Measurements from ENCODE around the gene OTOP1.
A peak's percentile ranks its signal among the peaks of the same experiment; 100 is the strongest.
"Not testable (repeated sequence)": the region's sequence is repeated elsewhere in the genome, so short reads cannot be mapped to it uniquely, and the experiment has no call there.

Gene OTOP1

DNA sequence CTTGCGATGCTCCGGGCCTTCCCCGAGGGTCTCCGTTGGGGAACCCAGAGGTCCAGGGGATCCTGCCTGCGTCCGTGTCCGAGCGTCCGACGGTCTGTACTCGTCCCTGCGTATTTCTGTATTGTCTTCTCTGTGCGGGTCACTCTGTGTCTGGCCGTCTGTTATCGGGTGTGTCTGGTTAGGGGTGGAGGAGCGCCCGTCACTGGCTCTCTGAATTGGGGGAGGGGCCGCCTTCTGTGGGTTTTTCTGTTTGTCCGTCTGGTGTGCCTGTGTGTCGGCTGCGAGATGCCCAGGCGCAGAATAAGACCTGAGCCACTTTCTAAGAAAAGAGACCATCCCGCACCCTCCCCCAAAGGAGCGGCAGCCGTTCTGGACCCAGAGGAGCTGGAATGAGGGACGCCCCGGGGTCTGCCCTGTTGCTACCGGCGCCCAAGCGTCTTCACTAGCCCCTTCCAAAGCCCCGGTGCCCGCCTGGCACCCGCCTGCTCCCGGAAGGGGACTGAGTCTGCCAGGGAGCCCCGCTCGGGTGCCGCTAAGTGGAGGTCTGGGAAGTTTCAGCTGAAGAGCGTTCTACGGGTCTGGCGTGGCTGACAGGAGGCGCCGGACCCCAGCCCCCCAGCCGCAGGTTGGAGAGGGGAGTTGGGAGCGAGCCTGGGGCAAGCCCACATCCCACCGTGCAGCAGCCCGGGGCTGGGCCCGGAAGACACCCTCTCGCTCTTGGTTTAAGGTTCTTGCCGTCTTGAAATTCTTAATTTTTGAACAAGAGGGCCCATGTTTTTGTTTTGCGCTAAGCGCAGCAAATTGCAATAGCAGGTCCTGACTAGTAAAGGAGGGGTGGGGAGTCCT lies 1.0 kb upstream of the OTOP1 start:
- no peak for DNase-seq

DNA sequence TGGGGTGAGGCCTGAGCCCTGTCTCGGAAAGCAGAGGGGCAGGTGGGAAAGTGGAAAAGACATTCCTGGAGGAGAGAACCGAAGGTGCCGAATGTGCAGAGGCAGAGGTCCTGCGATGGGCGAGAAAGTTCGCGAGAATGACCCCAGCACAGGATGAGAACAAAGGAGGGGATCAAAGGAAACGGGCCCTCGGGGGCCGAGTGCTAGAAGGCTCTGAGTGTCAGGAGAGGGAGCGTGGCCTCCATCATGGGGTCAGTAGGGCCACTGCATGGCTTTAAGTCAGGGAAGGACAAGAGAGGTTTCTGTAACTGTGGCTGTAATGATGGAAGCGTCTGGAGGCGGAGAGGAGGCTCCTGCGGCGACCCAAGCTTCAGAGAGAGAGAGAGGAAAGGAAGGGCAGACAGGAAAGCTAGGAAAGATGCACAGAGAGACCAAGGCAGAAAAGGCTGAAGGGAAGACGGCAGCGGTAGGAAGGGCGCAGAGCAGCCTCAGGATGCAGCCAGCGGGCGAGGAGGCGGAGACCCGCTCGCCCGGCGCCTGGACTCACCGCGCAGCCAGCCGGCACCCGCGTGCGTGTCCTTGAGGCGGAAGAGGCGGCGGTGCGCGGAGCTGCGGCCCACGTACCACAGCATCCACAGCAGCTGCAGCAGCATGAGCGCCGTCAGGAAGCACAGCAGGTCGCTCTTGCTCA lies 669 bp downstream of the OTOP1 start:
- no peak for DNase-seq

DNA sequence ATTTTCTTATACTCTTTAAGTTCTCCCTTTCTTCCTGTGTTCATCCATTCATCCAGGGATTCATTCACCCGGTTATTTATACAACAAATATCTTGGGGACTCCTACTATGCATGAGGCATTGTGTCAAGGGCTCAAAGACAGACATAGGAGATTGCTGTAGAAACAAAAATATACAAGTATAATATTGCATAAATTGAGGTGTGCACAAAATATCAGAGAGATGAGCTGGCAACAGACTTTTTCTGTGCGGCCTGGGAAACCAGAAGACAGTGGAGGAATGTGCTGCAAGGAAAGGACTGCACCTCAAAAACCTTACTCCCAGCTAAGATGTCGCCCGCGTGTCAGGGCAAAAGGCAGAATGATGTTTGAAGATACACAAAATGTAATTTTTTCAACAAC lies 9.6 kb downstream of the OTOP1 start:
- DNase-seq: no peak

DNA sequence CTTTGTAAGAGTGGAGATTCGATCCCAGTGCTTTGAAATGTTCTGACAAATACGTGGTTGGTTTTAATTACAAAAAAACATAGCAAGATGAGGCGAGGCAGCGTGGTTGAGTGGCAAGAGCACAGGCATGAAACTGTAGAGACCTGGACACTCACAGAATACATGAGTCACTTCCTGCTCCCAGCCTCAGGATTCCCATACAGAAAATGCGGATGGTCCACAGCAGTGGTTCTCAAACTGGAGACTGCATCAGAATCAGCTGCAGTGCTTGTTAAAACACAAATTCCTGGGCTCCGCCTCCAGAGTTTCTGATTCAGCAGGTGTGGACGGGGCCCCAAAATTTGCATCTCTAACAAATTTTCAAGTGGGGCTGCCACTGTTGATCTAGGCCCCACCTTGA lies 10.1 kb downstream of the OTOP1 start:
- DNase-seq: no peak

DNA sequence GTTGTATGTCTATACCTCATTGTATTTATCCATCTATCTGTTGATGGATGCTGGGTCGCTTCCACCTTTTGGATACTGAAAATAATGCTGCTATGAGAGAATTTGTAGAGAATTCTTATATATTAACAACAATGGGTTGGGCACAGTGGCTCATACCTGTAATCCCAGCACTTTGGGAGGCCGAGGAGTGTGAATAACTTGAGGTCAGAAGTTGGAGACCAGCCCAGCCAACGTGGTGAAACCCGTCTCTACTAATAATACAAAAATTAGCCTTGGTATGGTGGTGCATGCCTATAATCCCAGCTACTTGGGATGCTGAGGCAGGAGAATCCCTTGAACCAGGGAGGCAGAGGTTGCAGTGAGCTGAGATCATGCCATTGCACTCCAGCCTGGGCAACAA lies 13.1 kb downstream of the OTOP1 start:
- DNase-seq: not testable (repeated sequence)

DNA sequence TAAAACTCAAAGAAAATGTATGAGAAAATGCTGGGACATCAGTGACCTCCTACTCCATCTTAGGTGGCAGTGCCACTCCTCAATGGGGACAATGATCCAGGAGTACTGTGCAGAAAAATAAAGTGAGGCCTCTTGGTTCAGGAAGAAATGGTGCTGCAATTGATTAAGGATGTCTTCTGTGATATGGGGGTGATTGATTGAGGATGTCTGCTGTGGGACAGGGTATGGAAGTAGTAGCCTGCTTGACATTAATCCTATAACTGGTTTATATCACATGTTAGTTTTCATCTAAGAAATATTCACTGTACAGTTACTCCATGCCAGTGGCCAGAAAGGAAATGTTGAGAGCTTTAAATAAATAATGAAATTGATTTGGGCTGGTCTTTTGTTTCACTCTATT lies 20.5 kb downstream of the OTOP1 start:
- no peak for DNase-seq

DNA sequence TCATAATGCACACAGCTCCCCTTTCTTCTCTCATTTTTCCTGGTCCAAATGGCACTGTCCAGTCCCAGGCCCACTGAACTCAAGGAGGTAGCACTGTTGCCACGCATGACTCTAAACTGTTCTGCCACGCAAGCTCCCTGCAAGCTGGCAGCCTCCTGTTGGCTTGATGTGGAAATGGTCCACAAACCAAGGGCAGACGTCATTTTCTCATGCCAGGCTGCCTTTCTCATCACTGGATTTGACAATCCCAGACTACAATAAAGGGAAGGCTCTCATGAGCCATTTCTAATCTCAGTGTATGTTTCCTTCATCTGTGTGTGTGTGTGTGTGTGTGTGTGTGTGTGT lies 22.4 kb downstream of the OTOP1 start:
- no peak for DNase-seq

DNA sequence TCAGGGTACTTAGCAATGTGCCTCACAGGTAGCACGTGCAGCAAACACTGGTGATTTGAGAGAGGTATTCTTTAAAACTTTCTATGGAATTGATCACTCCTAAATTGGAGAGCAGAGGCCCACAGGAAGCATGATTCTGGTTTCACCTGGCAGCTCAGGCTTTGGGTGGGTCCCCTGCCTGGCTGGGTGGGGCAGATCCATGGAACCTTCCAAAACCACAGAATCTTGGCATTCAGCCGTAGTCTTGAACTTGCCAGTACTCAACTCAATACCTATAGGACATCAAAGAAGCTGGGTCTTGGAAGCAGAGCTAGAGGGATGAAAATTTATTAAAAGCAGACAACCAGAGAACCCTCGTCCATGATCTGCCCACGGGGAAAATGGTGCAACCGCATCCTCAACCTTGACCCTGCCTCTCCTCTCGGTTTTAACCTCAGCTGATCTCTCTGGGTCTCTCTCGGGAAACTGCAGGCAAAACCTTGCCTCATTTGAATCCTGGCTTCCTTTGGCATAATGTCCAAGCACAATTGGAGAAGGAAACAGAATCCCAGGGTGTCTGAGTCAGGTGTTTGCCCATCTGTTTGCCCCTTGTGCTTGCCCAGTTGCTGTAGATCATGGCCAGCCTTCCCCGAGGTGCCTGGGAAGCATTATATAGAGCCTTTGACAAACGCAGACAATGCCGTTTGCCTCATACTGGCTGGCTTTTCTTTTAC lies 22.9 kb downstream of the OTOP1 start:
- no peak for DNase-seq

DNA sequence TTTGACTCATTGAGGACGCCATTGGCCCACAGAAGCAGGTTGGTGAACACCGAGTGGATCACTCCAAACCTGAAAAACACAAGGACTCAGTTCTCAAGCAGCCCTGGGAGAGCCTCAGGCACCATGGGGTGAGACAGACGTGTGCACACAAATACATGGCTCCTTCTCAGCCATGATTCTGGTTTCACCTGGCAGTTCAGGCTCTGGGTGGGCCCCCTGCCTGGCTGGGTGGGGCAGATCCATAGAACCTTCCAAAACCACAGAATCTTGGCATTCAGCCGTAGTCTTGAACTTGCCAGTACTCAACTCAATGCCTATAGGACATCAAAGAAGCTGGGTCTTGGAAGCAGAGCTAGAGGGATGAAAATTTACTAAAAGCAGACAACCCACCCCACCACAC lies 24.2 kb downstream of the OTOP1 start:
- DNase-seq: no peak

DNA sequence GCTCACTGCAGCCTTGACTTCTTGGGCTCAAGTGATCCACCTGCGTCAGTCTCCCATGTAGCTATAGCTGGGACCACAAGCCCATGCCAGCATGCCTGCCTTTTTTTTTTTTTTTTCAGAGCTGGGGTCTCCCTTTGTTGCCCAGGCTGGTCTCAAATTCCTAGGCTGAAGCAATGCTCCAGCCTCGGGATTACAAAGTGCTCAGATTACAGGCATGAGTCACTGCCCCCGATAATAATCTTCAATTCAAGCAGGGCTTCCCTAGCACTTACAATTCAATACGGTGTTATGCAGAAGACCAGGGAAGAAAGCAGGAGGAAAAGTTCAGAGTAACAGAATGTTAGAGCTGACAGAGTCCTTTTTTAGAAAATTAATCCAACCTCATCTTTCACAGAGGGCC lies 26.1 kb downstream of the OTOP1 start:
- DNase-seq: no peak

DNA sequence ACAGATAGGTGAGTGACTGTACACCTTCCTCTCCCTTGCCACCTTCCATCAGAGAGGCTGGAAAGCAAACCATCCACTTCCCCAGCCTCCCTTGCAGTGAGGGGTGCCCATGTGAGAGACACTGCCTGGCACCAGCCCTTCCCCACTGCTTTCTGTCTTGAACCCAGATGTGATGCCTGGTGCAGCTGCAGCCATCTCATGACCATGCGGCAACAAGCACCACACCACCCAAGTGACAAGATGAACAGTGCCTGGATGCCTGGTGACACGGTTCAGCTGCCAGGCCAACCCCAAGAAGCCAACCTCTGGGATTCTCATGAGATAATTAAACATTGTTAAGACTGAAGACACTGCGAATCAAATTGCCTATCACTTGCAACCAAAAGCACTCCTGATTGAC lies 31.4 kb downstream of the OTOP1 start:
- no peak for DNase-seq

DNA sequence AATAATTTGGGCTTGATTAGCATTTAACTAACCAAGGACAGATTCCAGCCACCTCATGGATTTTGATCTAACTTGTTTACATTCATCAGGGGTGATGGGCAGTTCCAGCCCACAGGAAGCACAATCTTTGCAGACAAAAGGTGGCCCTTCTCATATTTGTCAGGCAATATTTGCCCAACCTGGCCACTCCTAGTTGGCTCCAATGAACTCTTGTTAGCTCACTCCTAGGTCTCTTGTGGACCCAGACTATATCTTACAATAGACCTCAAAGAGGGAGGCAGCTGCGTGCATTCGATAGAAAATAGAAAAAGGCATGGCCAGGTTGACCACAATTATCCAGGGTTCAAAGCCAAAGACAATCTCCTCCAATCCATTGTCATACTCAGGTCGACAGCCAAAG lies 38.2 kb downstream of the OTOP1 start:
- not testable (repeated sequence) for DNase-seq

DNA sequence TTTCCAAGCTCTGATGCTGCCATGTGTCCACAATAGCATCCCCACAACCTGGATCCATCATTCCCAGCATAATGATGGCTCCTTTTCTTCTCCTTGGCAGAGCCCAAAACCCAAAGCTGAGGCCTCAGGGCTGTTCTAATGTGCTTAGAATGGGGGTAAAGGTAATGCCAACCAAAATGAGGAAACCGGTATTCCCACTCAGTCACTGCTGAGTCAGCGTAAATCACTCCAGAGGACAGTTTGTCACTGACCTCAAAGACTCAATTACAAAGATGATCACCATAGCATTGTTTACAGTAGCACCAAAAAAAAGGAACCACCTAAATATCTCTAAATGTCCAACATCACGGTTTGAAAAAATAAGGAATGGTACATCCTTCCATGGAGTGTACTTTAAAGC lies 41.2 kb downstream of the OTOP1 start:
- no peak for DNase-seq

DNA sequence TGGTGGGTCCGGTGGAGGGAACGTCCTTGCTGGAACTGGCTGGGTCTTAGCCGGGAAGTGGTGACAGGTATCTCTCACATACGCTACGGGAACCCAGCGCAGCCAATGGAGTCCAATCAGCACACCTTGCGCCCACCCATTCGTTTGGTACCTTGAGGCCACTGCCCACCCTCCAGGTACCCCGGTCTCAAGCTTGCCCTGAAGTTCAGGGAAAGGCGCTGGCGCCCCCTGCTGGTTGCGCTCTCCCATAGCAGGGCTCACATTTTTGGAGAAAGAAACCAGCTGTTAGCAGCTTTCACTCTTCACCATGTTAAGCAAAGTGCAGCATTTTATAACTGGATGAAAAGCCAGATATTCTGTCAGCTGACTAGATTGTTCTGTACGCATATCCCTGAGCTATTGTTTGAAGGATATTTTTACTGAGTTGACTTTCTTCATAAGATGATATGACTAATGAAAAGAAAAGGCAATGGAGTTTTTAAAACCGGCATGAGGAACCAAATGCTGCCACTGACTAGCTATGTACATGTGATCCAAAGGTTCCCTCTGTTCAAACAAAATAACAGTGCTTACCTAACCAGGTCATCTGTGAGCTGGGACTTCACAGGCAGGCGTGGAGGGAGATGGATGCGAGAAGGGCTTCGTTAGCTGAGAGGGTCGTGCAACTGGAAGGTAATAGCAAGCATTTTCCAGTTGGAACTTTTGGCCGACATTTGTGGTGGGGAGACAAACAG lies 43.7 kb downstream of the OTOP1 start:
- peak; percentile 4 for DNase-seq

DNA sequence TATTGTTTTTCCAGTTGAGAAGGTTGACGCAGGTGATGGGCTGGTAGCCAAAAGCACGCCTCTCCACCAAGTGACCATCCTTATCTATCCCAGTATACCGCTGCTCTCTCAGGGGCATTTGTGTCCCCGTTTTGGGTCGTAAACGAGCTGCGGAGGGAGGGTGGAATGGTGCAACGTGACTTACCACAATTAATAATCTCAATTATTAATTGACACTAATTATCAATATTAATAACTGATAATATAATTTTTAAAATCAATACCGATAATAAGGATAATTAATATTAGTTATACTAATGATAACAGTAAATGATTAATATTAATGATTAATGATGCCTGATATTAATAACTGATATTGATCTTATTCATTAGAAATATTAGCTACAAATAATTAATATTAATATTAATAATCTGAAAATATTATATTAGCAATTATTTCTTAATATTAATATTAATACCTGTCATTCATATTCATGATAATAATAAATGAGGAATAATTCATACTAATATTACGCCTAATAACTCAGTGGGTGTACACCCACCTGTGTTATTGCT lies 56.1 kb downstream of the OTOP1 start:
- no peak for DNase-seq

DNA sequence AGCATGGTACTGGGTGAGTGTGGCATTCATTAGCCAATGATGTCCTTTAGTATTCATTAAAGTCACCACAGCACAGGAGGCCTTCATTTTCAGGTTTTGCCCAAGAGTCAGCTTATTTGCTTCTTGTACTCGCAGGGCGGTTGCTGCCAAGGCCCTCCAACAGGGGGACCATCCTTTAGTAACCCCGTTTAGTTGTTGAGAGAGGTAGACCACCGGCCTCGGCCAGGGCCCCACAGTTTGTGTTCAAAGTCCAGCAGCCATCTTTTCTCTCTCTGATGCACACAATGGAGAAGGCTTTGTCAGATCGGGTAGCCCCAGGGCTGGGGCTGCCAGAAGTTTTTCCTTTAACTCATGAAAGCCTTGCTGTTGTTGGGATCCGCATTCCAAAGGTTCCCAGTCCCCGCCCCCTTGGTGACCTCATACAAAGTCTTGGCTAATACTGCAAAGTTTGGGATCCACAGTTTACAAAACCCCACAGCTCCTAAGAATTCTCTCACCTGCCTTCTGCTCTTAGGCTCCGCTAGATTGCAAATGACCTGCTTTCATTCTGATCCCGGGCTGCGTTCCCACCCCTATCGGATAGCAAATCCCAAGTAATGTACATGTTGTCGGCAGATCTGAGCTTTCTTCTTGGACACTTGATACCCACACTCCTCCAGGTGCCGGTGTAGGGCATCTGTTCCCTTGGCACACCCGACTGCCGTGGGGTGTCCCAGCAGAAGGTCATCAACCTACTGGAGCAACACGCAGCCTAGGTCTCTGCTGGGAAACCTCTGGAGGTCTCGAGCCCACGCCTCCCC lies 58.5 kb downstream of the OTOP1 start:
- not testable (repeated sequence) for DNase-seq

DNA sequence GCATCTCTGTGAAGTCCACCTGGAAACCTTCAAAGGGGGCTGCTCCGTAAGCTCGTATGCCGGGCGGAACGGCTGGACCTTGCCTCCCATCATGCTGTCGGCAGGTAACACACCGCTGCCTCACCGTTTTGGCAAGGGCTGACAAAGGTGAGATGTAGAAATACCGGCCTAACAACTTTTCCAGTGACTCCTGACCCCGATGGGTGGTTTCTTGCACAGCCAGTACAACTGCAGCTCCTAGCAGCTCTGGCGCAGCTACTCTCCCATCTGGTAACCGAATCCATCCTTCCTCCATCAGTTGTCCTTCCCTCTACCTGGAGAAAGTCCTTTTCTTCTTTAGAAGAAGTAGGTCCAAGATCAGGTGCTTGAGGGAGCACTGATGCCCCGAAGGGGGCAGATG lies 59.7 kb downstream of the OTOP1 start:
- DNase-seq: not testable (repeated sequence)

DNA sequence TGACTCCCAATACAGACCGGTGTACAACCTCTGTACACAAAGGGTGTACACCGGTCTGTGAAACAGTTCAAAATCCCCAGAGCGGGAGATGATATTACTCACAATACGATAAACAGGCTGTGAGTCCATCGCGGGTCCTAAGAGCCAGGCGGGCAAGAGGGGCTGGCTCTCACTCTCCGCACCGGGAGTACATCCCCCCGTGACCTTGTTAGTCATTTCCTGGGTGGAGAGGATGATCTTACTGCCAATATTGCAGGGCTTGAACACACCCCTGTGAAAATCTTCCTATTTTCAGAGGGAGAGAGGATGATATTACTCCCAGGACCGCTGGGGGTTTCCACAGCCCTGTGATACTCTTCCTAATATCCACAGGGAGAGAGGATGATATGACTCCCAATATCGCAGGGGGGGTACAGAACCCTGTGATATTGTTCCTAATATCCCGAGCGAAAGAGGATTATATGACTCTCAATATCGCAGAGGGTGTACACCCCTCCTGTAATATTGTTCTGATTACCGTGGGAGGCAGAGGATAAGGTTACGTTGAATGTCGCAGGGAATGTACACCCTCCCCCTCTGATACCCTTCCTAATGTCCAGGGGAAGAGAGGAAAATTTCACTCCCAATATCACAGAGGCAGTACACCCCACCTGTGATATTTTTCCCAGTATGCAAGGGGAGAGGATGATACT lies 60.9 kb downstream of the OTOP1 start:
- not testable (repeated sequence) for DNase-seq

DNA sequence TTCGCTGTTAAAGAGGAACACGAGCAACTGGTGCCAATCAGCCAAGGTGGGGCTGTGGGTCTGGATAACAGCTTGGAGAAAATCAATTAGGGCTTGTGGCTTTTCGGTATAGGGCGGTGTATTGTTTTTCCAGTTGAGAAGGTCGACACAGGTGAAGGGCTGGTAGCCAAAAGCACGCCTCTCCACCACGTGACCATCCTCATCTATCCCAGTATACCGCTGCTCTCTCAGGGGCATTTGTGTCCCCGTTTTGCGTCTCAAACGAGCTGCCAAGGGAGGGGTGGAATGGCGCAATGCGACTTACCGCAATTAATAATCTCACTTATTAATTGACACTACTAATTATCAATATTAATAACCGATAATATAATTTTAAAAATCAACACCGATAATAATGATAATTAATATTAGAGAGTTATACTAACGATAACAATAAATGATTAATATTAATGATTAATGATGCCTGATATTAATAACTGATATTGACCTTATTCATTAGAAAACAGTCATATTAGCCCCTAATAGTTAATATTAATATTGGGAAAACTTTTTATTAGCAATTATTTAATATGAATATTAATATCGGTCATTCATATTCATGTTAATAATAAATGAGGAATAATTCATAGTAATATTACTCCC lies 62.1 kb downstream of the OTOP1 start:
- not testable (repeated sequence) for DNase-seq

DNA sequence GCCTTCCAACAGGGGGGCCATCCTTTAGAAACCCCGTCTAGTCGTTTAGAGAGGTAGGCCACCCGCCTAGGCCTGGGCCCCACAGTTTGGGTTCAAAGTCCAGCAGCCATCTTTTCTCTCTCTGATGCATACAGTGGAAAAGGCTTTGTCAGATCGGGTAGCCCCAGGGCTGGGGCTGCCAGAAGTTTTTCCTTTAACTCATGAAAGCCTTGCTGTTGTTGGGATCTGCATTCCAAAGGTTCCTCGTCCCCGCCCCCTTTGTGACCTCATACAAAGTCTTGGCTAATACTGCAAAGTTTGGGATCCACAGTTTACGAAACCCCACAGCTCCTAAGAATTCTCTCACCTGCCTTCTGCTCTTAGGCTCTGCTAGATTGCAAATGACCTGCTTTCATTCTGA lies 64.5 kb downstream of the OTOP1 start:
- not testable (repeated sequence) for DNase-seq
